H1 (cell line): ENCODE data around the gene ABITRAM. TPM values are rescaled to one million over a fixed set of nuclear protein-coding genes. Genes with fewer than 3 reads are reported as not detected.

Experiments used
- CTCF ChIA-PET: fragments of 300-600 bp; sonication (Branson Sonifier 250); formaldehyde crosslinking; loops from one replicate; lab custom pipeline; 2021; ENCODE audit not compliant: partially characterized antibody; lab: Charles Lee
- POLR2A ChIA-PET: fragments of 300-600 bp; sonication (Branson Sonifier 250); formaldehyde crosslinking; loops from one replicate; lab custom pipeline; 2021; ENCODE audit warnings: inconsistent platforms; ENCODE audit not compliant: partially characterized antibody; lab: Charles Lee
- DNase-seq, 2 experiments: peaks; one replicate each; pipeline versions ENCODE4 v3.0.0 to v3.0.0-alpha.2; 2010 to 2022; ENCODE audit warnings: low spot score in 2 of 2, low read depth in 1 of 2, mixed read lengths in 1 of 2
- FAIRE-seq: peaks from 2 replicates; lab custom pipeline; 2011; peaks lifted over from hg19 to GRCh38; lab: Jason Lieb, UNC
- H2AFZ ChIP-seq: 2 replicates; pipeline ENCODE4 v1.8.1; 2012; ENCODE audit warnings: low read length, inconsistent platforms
- H2AK5ac ChIP-seq: 2 replicates; pipeline ENCODE4 v1.6.1; 2013; ENCODE audit warnings: low read depth, low read length
- H2BK120ac ChIP-seq: replicated peaks from 2 replicates; pipeline ENCODE3; 2013; ENCODE audit warnings: low read depth, low read length, inconsistent platforms
- H2BK12ac ChIP-seq: 2 replicates; pipeline ENCODE4 v1.6.1; 2013; ENCODE audit warnings: low read depth, low read length
- H2BK15ac ChIP-seq: 2 replicates; pipeline ENCODE4 v1.6.1; 2013; ENCODE audit warnings: low read length
- H2BK20ac ChIP-seq: 2 replicates; pipeline ENCODE4 v1.6.1; 2013; ENCODE audit warnings: low read length
- H2BK5ac ChIP-seq: 2 replicates; pipeline ENCODE4 v1.6.1; 2013; ENCODE audit warnings: low read depth, low read length
- H3K14ac ChIP-seq: 2 replicates; pipeline ENCODE4 v1.6.1; 2013; ENCODE audit warnings: inconsistent platforms; ENCODE audit not compliant: insufficient read length
- H3K18ac ChIP-seq: 2 replicates; pipeline ENCODE4 v1.6.1; 2013; ENCODE audit warnings: low read length; ENCODE audit errors: extremely low read depth
- H3K23ac ChIP-seq: 2 replicates; pipeline ENCODE4 v1.6.1; 2013; ENCODE audit warnings: inconsistent platforms; ENCODE audit not compliant: insufficient read length
- H3K23me2 ChIP-seq: 2 replicates; pipeline ENCODE4 v1.6.1; 2013; ENCODE audit warnings: low read depth, low read length
- H3K27ac ChIP-seq: 2 replicates; pipeline ENCODE4 v1.6.1; 2011; ENCODE audit warnings: low read depth, low read length, inconsistent platforms
- H3K27me3 ChIP-seq, 4 experiments: replicated peaks in 1 of 4; 1 replicate in 1 of 4; 2 replicates in 3 of 4; pipeline versions ENCODE4 v1.6.1 to v1.8.1; 2011 to 2013; ENCODE audit warnings: low read length in 3 of 4, mild to moderate bottlenecking in 3 of 4, inconsistent platforms in 2 of 4, mixed read lengths in 2 of 4, moderate library complexity in 1 of 4; ENCODE audit not compliant: control insufficient read depth in 3 of 4, insufficient read depth in 3 of 4; ENCODE audit errors: extremely low read depth in 1 of 4
- H3K36me3 ChIP-seq, 4 experiments: 2 replicates each; pipeline versions ENCODE4 v1.6.1 to v1.8.1; 2011 to 2013; ENCODE audit warnings: mild to moderate bottlenecking in 4 of 4, low read length in 3 of 4, moderate library complexity in 2 of 4, control low read depth in 1 of 4, inconsistent platforms in 1 of 4; ENCODE audit not compliant: insufficient read depth in 4 of 4, control insufficient read depth in 2 of 4
- H3K4ac ChIP-seq: replicated peaks from 2 replicates; pipeline ENCODE3; 2013; ENCODE audit warnings: low read length, low read depth, mixed read lengths, inconsistent platforms; ENCODE audit not compliant: insufficient read length
- H3K4me1 ChIP-seq, 4 experiments: replicated peaks in 1 of 4; 1 replicate in 1 of 4; 2 replicates in 3 of 4; pipeline versions ENCODE4 v1.6.1 to v1.8.1; 2011 to 2013; ENCODE audit warnings: low read length in 3 of 4, inconsistent platforms in 2 of 4, mixed read lengths in 1 of 4; ENCODE audit not compliant: insufficient read depth in 4 of 4, control insufficient read depth in 3 of 4
- H3K4me2 ChIP-seq, 2 experiments: 2 replicates each; pipeline versions ENCODE4 v1.6.1 to v1.8.1; 2011 to 2013; ENCODE audit warnings: low read depth in 2 of 2, low read length in 2 of 2, control low read depth in 1 of 2, inconsistent platforms in 1 of 2, mild to moderate bottlenecking in 1 of 2; ENCODE audit not compliant: insufficient read depth in 1 of 2
- H3K4me3 ChIP-seq, 4 experiments: fragments of 200-600, 300-600 bp in 1 of 4; sonication (generic), shearing (Covaris generic), sonication (Bioruptor Twin) in 1 of 4; 2 replicates each; pipeline versions ENCODE4 v1.5.1 to v1.8.1; 2011 to 2016; ENCODE audit warnings: low read length in 4 of 4, low read depth in 3 of 4, control low read depth in 2 of 4, inconsistent platforms in 2 of 4, mild to moderate bottlenecking in 2 of 4, mixed read lengths in 1 of 4, moderate library complexity in 1 of 4; ENCODE audit not compliant: insufficient read depth in 2 of 4; ENCODE audit errors: extremely low read depth in 1 of 4
- H3K56ac ChIP-seq: replicated peaks from 2 replicates; pipeline ENCODE3; 2013; ENCODE audit warnings: low read depth, mild to moderate bottlenecking, mixed read lengths, low read length, inconsistent platforms; ENCODE audit not compliant: insufficient read length
- H3K79me1 ChIP-seq: 2 replicates; pipeline ENCODE4 v1.6.1; 2013; ENCODE audit warnings: low read depth, low read length, control low read depth
- H3K79me2 ChIP-seq, 2 experiments: 2 replicates each; pipeline versions ENCODE4 v1.6.1 to v1.8.1; 2012 to 2013; ENCODE audit warnings: low read length in 2 of 2, mild to moderate bottlenecking in 2 of 2, inconsistent platforms in 1 of 2; ENCODE audit not compliant: insufficient read depth in 2 of 2, control insufficient read depth in 1 of 2
- H3K9ac ChIP-seq, 4 experiments: replicated peaks in 1 of 4; 1 replicate in 1 of 4; 2 replicates in 3 of 4; pipeline versions ENCODE4 v1.6.1 to v1.8.1; 2011 to 2013; ENCODE audit warnings: low read depth in 3 of 4, low read length in 3 of 4, control low read depth in 2 of 4, mild to moderate bottlenecking in 2 of 4, moderate library complexity in 2 of 4, inconsistent platforms in 1 of 4; ENCODE audit errors: extremely low read depth in 1 of 4
- H3K9me3 ChIP-seq, 2 experiments: 2 replicates each; pipeline versions ENCODE4 v1.6.1 to v1.8.1; 2012 to 2013; ENCODE audit warnings: mild to moderate bottlenecking in 2 of 2, moderate library complexity in 2 of 2, control low read depth in 1 of 2, inconsistent platforms in 1 of 2, low read depth in 1 of 2, low read length in 1 of 2, mixed read lengths in 1 of 2; ENCODE audit not compliant: insufficient read depth in 2 of 2
- H4K20me1 ChIP-seq, 2 experiments: replicated peaks in 1 of 2; 2 replicates each; pipeline versions ENCODE3 to v1.8.1; 2011 to 2013; ENCODE audit warnings: inconsistent platforms in 2 of 2, low read length in 2 of 2, mild to moderate bottlenecking in 1 of 2; ENCODE audit not compliant: insufficient read depth in 2 of 2, control insufficient read depth in 1 of 2
- H4K5ac ChIP-seq: 2 replicates; pipeline ENCODE4 v1.6.1; 2013; ENCODE audit warnings: low read length, low read depth, mixed read lengths, inconsistent platforms; ENCODE audit not compliant: insufficient read length
- H4K8ac ChIP-seq: 2 replicates; pipeline ENCODE4 v1.8.0; 2013; ENCODE audit warnings: mild to moderate bottlenecking, moderate library complexity, low read length, inconsistent platforms; ENCODE audit not compliant: insufficient read depth; ENCODE audit errors: extremely low read depth
- H4K91ac ChIP-seq: replicated peaks from 2 replicates; pipeline ENCODE3; 2013; ENCODE audit warnings: low read length, mixed read lengths, inconsistent platforms; ENCODE audit not compliant: insufficient read length
- MAFK ChIP-seq: IDR thresholded peaks from 2 replicates; pipeline ENCODE4 v1.6.1; 2012; ENCODE audit warnings: low read depth, mild to moderate bottlenecking, improper control_type of control experiment, low read length
- SRF ChIP-seq: IDR thresholded peaks from 2 replicates; pipeline ENCODE4 v1.6.1; 2011; ENCODE audit warnings: mild to moderate bottlenecking, low read depth, low read length, moderate library complexity
- WGBS, 2 experiments: shearing (Covaris generic) in 1 of 2; methylation state at CpG; one replicate each; pipeline versions ENCODE4 v1.1.6 to v1.1.7; 2013 to 2015; ENCODE audit warnings: low lambda C conversion rate in 2 of 2, mixed read lengths in 2 of 2, inconsistent platforms in 1 of 2, low coverage in 1 of 2, missing lambda C conversion rate in 1 of 2; ENCODE audit not compliant: insufficient replicate concordance in 2 of 2, insufficient coverage in 1 of 2, insufficient read length in 1 of 2; ENCODE audit errors: extremely low coverage in 1 of 2, missing lambda C conversion rate in 1 of 2; 5-methylcytosine and 5-hydroxymethylcytosine counted together
- polyA plus RNA-seq, 7 experiments: library from polyadenylated mRNA; depleted of rRNA in 3 of 7; stranded (reverse) in 5 of 7; unstranded in 2 of 7; fragments of >200 nt in 5 of 7; fragments of 200-250 nt in 2 of 7; gene quantifications; 1 replicate in 5 of 7; 2 replicates in 1 of 7; 4 replicates in 1 of 7; pipeline versions ENCODE4 v1.2.1 to v1.2.3, GENCODE V29; 2011 to 2013; ENCODE audit warnings: missing spikeins in 2 of 7, mixed read lengths in 2 of 7
- total RNA-seq: library from RNA; stranded (reverse); fragmentation: NEBNext Ultra II Directional; extraction: Animal tissue kit (Norgen Biotek cat#: 25700); gene quantifications from 2 replicates; pipeline ENCODE4 v1.2.1, GENCODE V29; 2021
- TF ChIP-seq, protein P1 (sequence below): IDR thresholded peaks from 2 replicates; pipeline ENCODE4 v1.6.1; 2012; ENCODE audit warnings: inconsistent platforms

ABITRAM gene
- total and polyA plus RNA-seq, 2 of the 8 experiments (the other 6 are each of a cell fraction or from before 2014, with no cell fraction given): 8.4 to 9.0 TPM

DNA sequence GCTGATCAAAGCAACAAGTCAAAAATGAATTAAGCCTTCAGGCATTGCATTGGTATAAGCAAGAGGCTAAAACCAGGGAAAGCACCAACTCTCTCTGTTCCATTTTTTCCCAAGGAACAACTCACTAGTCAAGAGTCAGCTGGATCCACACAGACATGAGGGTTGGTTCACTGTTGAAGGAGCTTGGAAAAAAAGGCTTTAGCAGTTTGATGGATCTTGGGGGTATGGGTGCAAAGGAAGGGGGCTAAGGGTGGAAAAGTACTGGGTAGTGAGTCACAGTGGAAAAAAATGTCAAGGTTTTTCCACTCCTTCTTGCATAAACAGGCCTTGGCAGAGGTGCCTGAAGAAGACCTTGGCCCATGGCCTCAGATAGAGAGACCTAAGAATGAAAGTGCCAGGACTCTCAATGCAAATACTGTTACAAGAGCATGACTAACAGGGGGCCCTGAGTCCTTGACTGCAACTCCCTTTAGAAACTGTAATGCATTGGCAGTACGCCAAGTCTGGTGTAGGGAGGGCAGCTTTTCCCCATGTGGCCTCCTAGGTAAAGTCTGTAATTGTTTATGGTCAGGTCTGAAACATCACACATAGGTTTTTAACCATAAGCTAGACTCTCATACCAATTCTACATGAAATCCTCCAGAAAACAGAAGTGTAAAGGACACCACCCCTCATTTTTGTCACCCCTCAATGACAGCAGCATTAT is 48.4 kb upstream of the ABITRAM start:
- Histone ChIP-seq H2BK12ac (no peak overlapping the region), H3K18ac (no peak overlapping the region), H2AK5ac (no peak overlapping the region), H3K36me3 (peaks cover 6 to 35% (median 18%) of the 10 kb centered on the region in 4 experiments), H3K27me3 (no peaks in the 10 kb centered on the region), H2BK20ac (no peak overlapping the region), H2BK15ac (no peak overlapping the region), H3K4ac (no peak overlapping the region), H2BK5ac (no peak overlapping the region), H3K9ac (no peak overlapping the region), H4K5ac (no peak overlapping the region), H3K4me2 (no peak overlapping the region), H3K9me3 (no peaks in the 10 kb centered on the region), H3K79me2 (no peaks in the 10 kb centered on the region), H3K14ac (no peak overlapping the region), H3K23me2 (no peaks in the 10 kb centered on the region), H4K8ac (no peak overlapping the region), H2BK120ac (no peak overlapping the region), H4K91ac (no peak overlapping the region), H4K20me1 (no peaks in the 10 kb centered on the region), H2AFZ (no peak overlapping the region), H3K27ac (no peak overlapping the region), H3K79me1 (no peaks in the 10 kb centered on the region), H3K4me3 (no peak overlapping the region), H3K4me1 (no peaks in the 10 kb centered on the region), H3K56ac (no peak overlapping the region), H3K23ac (no peak overlapping the region)
- ChIA-PET CTCF (interaction anchor here (0.7 to 1.2 kb wide), 2 partner anchors 69 to 315 kb away, joined by 3 to 4 read pairs; no protein-coding TSS in a partner anchor), POLR2A (no interaction called here)
- WGBS, 2 experiments: 90% methylated on average over 1 of the region's 1 CpG; no CpG with 5 or more reads in 1 of the 2 experiments
- DNase-seq (no peak), FAIRE-seq (no peak)
- TF ChIP-seq MAFK: no peak
- TF ChIP-seq, protein P1, sequence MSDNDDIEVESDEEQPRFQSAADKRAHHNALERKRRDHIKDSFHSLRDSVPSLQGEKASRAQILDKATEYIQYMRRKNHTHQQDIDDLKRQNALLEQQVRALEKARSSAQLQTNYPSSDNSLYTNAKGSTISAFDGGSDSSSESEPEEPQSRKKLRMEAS: no peak
- TF ChIP-seq SRF: no peak
